Gastrocnemius medialis (tissue), 4 donors: ENCODE data around the gene CHKB. TPM values are rescaled to one million over a fixed set of nuclear protein-coding genes. Genes with fewer than 3 reads are reported as not detected.
"Not testable (repeated sequence)": the region's sequence is repeated elsewhere in the genome, so short reads cannot be mapped to it uniquely, and the experiment has no call there.

ENCODE experiments used
- ATAC-seq, 2 donors: fragments of 150-250 bp; one replicate each; pipeline ENCODE4 v1.9.1; 2016
- DNase-seq, 2 donors: peaks; one replicate each; pipeline ENCODE4 v3.0.0-alpha.2; 2019
- H3K27ac ChIP-seq, 4 donors: fragments of 200-600 bp; sonication (generic); 1 replicate in 1 of 4; 2 replicates in 3 of 4; pipeline ENCODE4 v1.5.1; 2016 to 2018; ENCODE audit warnings: mild to moderate bottlenecking in 2 of 4, moderate library complexity in 1 of 4
- H3K27me3 ChIP-seq, 3 donors: fragments of 200-600 bp; sonication (generic) in 2 of 3; 1 replicate in 1 of 3; 2 replicates in 2 of 3; pipeline versions ENCODE4 v1.5.1 to v1.6.0; 2016 to 2019; ENCODE audit warnings: mild to moderate bottlenecking in 1 of 3, moderate library complexity in 1 of 3
- H3K36me3 ChIP-seq, 2 donors: fragments of 200-600 bp; sonication (generic) in 1 of 2; one replicate each; pipeline ENCODE4 v1.5.1; 2017 to 2018
- H3K4me1 ChIP-seq, 2 donors: fragments of 200-600 bp; sonication (generic) in 1 of 2; one replicate each; pipeline ENCODE4 v1.5.1; 2016 to 2017; ENCODE audit warnings: mild to moderate bottlenecking in 2 of 2
- H3K4me3 ChIP-seq, 4 donors: fragments of 200-600 bp; sonication (generic) in 3 of 4; 1 replicate in 1 of 4; 2 replicates in 3 of 4; pipeline ENCODE4 v1.5.1; 2016 to 2019; ENCODE audit warnings: mild to moderate bottlenecking in 2 of 4
- H3K9me3 ChIP-seq, 3 donors: fragments of 200-600 bp; sonication (generic) in 2 of 3; 1 replicate in 1 of 3; 2 replicates in 2 of 3; pipeline ENCODE4 v1.5.1; 2016 to 2019
- POLR2A ChIP-seq, 2 donors: fragments of 450-650 bp; IDR thresholded peaks; one replicate each; pipeline ENCODE4 v1.6.1; 2017; ENCODE audit warnings: antibody characterized with exemption in 2 of 2, mild to moderate bottlenecking in 2 of 2, moderate library complexity in 2 of 2
- in situ Hi-C, 4 donors: fragments of 200-750 bp; cut with MboI; loops; one replicate each; pipeline versions ENCODE4 v1.15.0 to v1.8.0; 2017; ENCODE audit warnings: low sequenced_read_pairs in 4 of 4
- intact Hi-C: fragments of 100-400 bp; cut with DNase I; formaldehyde crosslinking; loops from one replicate; pipeline ENCODE4 v1.15.1; 2023; ENCODE audit warnings: low total_unique reads
- total RNA-seq, 4 donors: library from RNA; depleted of rRNA; stranded (reverse); fragments of >200 nt; gene quantifications; one replicate each; pipeline versions ENCODE4 v1.1.0 to v1.2.3, GENCODE V29; 2016
- TF ChIP-seq, protein P1 (sequence below), 5 experiments: fragments of 450-650 bp in 3 of 5; fragments of 200-600 bp in 2 of 5; sonication (generic) in 2 of 5; IDR thresholded peaks in 4 of 5; conservative IDR thresholded peaks in 1 of 5; 1 replicate in 4 of 5; 2 replicates in 1 of 5; pipeline ENCODE4 v1.5.1; 2016 to 2019; ENCODE audit warnings: antibody characterized with exemption in 5 of 5, mild to moderate bottlenecking in 3 of 5, moderate library complexity in 3 of 5

The CHKB gene
- total RNA-seq, 4 donors from 2014 or later: 10.8 to 39.7 (median 24.4) TPM

DNA sequence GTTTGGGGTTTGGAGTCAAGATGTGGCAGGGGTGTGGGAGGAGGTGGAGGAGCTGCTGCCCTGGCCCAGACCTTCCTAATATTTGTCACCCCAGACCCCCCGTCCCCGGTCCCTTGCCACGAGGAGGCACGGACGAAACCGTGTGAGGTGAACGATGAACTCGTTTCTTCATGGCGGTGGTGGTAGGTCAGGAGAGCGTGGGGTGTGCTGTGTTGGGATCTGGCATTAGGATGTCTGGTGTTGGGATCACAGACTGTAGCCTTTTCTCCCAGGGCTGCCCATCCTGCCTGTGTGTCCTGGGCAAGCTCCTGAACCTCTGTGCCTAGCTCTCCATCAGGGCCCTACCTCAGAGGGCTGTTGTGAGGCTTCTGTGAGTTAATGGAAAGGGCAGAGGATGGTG is 26.3 kb upstream of the CHKB start:
- intact Hi-C loops (no loop called here), in situ Hi-C loops (no loop called here)
- H3K4me3 ChIP-seq: no peak overlapping the region
- no peak overlapping the region for H3K27ac ChIP-seq
- no peaks in the 10 kb centered on the region for H3K36me3 ChIP-seq
- DNase-seq: no peak
- H3K4me1 ChIP-seq: no peaks in the 10 kb centered on the region
- H3K27me3 ChIP-seq: peaks cover 1 to 21% (median 3%) of the 10 kb centered on the region in 3 donors
- ATAC-seq: no peak
- TF ChIP-seq POLR2A (IDR thresholded peaks at IDR 0.05): no peak
- TF ChIP-seq, protein P1, sequence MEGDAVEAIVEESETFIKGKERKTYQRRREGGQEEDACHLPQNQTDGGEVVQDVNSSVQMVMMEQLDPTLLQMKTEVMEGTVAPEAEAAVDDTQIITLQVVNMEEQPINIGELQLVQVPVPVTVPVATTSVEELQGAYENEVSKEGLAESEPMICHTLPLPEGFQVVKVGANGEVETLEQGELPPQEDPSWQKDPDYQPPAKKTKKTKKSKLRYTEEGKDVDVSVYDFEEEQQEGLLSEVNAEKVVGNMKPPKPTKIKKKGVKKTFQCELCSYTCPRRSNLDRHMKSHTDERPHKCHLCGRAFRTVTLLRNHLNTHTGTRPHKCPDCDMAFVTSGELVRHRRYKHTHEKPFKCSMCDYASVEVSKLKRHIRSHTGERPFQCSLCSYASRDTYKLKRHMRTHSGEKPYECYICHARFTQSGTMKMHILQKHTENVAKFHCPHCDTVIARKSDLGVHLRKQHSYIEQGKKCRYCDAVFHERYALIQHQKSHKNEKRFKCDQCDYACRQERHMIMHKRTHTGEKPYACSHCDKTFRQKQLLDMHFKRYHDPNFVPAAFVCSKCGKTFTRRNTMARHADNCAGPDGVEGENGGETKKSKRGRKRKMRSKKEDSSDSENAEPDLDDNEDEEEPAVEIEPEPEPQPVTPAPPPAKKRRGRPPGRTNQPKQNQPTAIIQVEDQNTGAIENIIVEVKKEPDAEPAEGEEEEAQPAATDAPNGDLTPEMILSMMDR (IDR thresholded peaks at IDR 0.05 in 4 of 5, conservative IDR thresholded peaks at IDR 0.05 in 1 of 5): no peak
- H3K9me3 ChIP-seq: no peaks in the 10 kb centered on the region

DNA sequence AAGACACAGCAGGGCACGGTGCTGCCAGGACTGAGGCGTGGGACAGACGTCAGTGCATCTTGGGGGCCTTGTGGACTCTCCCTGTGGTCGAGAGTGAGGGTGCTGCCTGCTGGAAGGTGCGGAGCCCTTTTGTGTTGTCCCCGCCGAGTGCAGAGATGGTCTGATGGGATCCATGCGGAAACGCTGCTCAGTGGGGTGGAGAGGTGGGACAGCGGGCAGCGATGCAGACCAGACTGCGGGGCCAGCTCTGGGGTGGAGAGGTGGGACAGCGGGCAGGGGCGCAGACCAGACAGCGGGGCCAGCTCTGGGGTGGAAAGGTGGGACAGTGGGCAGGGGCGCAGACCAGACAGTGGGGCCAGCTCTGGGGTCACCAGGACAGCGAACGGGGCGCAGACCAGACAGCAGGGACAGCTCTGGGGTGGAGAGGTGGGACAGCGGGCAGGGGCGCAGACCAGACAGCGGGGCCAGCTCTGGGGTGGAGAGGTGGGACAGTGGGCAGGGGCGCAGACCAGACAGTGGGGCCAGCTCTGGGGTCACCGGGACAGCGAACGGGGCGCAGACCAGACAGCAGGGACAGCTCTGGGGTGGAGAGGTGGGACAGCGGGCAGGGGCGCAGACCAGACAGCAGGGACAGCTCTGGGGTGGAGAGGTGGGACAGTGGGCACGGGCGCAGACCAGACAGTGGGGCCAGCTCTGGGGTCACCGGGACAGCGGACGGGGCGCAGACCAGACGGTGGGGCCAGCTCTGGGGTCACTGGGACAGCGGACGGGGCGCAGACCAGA is 25.6 kb upstream of the CHKB start:
- DNase-seq, in situ Hi-C loops, ATAC-seq, H3K4me3 ChIP-seq, H3K9me3 ChIP-seq, H3K36me3 ChIP-seq, H3K27ac ChIP-seq, intact Hi-C loops, H3K4me1 ChIP-seq: not testable (repeated sequence)
- peaks cover 4 to 28% (median 9%) of the 10 kb centered on the region in 3 donors for H3K27me3 ChIP-seq

DNA sequence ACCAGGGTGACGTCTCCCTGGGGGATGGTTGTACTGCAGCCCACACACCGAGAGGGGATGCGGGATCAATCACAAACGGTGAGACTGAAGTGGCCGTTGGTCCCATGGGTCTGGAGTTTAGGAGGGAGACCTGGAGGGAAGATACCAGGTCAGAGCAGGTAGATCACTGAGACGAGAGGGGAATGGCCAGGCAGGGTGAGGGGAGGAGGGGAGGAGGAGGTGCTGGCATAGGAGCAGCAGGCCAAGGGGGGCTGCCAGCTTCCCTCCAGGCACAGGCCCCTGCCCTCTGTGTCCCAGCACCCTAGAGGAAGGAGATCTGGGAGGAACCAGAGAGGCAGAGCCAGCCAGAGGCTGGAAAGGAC is 25.0 kb upstream of the CHKB start:
- Histone ChIP-seq H3K9me3 (no peaks in the 10 kb centered on the region), H3K27me3 (peaks cover 10 to 34% (median 15%) of the 10 kb centered on the region in 3 donors), H3K27ac (no peak overlapping the region), H3K4me1 (no peaks in the 10 kb centered on the region), H3K36me3 (no peaks in the 10 kb centered on the region), H3K4me3 (no peak overlapping the region)
- intact Hi-C loops (no loop called here), in situ Hi-C loops (no loop called here)
- TF ChIP-seq, protein P1 (IDR thresholded peaks at IDR 0.05 in 4 of 5, conservative IDR thresholded peaks at IDR 0.05 in 1 of 5): no peak
- DNase-seq (no peak), ATAC-seq (no peak)

DNA sequence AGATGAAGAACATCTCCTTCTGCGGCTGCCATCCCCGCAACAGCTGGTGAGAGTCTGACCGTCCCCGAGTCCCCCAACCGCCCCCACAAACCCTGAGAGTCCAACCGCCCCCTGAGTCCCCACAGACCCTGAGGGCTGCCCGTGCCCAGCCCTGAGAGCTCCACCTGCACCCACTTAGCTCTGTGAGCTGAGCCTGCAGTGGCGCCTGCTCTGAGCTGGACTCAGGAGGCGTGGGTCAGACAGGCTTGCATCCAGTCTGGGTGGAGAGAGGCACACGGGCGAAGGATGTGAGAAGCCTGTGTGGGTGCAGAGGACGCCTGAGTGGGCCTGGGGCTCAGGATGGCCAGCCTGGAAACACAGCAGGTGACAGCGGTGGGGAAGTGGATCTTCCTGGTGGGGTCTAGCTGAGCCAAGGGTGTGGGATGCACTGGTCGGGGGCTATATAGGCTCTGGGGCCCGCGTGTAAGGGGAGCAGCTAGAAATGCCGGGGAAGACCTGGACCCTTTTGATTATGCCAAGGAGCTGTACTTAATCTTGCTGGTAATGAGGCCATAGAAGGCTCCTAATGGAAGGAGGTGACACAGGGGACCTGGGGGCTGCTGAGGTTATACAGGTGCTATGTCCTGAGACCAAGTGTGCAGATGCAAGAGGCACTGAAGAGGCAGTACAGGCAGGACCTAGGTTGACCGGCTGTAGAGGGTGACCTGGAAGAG is 24.5 kb upstream of the CHKB start:
- Histone ChIP-seq H3K4me1 (no peaks in the 10 kb centered on the region), H3K36me3 (no peaks in the 10 kb centered on the region), H3K27ac (no peak overlapping the region), H3K4me3 (no peak overlapping the region), H3K9me3 (no peaks in the 10 kb centered on the region), H3K27me3 (peaks cover 15 to 40% (median 20%) of the 10 kb centered on the region in 3 donors)
- intact Hi-C loops: no loop called here
- TF ChIP-seq, protein P1 (IDR thresholded peaks at IDR 0.05 in 4 of 5, conservative IDR thresholded peaks at IDR 0.05 in 1 of 5): no peak
- no peak for TF ChIP-seq POLR2A (IDR thresholded peaks at IDR 0.05)
- ATAC-seq (no peak), DNase-seq (no peak)
- in situ Hi-C loops: no loop called here

DNA sequence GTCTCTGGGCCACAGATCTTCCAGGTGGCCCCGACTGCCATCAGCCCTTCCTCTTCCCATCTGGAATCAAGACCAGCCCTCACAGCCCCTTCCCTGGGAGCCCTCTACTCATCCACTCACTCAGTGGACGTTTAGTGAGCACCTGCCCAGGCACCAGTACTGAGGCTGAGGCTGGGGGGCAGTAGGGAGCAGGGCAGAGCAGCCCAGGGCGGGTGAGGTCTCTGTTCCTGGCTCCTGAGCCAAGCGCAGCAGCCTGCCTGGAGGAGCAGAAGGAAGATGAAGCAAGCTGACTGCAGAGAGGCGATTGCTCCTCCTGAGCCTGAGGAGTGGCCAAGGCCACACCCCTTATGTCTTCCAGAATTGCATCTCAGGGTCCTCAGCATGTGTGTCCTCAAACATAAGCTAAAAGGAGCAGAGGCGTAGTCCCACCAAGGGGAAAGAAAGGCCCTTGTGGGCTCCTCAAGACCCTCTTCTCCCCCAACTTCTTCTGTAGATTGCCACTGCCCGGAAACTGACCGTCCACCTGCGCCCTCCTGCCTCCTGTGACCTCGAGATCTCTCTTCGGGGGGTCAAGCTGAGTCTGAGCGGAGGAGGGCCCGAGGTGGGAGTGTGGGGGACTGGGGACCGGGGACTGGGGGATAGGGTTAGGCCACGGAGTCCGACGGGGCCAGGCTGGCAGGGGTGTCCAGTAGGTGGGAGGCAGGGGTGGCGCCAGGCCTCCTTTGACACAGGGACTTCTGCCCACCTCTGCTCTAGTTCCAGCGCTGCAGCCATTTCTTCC is 23.7 kb upstream of the CHKB start:
- no peaks in the 10 kb centered on the region for H3K9me3 ChIP-seq
- in situ Hi-C loops (no loop called here), intact Hi-C loops (no loop called here)
- H3K4me3 ChIP-seq: no peak overlapping the region
- no peak overlapping the region for H3K27ac ChIP-seq
- TF ChIP-seq POLR2A (IDR thresholded peaks at IDR 0.05): no peak
- TF ChIP-seq, protein P1 (IDR thresholded peaks at IDR 0.05 in 4 of 5, conservative IDR thresholded peaks at IDR 0.05 in 1 of 5): no peak
- H3K27me3 ChIP-seq: peaks cover 17 to 47% (median 25%) of the 10 kb centered on the region in 3 donors
- no peak for ATAC-seq
- peak in 1 of 2 donors; percentile 1 for DNase-seq
- no peaks in the 10 kb centered on the region for H3K36me3 ChIP-seq
- H3K4me1 ChIP-seq: no peaks in the 10 kb centered on the region
